GM04504 (cell line): ENCODE data around the gene LINC00237.

Source experiments
- DNase-seq: peaks from one replicate; pipeline ENCODE4 v3.0.0-alpha.2; 2012; ENCODE audit warnings: low read depth

Gene LINC00237

DNA sequence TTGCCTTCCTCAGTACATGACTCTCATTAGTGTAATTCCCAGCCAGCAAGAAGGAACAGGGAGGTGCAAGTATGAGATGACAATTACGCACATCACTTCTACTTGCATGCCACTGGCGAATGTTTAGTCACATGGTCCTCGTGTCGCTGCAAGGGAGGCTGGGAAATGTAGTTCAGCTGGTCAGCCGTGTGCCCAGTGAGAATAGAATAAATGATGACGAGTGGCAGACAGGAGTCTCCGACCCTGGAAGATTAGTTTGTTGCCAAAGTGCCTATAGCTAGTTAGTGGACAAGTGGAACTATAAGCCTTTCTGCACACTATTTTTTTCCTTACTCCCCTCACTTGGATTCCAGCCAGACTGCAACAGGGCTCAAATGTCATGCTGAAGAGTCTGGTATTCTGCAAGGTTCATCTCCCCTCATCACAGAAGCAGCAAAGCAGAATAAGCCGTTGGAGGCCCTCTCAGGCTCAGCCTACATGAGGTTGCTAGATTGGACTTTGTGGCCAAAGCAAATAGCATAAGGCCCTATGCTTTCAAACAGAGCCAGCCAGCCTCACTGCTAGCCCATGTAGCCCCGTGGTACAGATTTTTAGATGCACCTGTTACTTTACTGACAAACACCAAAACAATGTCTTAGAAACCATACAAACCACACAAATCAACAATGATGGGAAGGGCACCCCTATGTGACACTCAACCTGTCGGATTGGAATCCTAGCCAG lies 9.7 kb downstream of the LINC00237 start:
- no peak for DNase-seq

GRCh38 chr20:21092806-21093205 lies 13.4 kb downstream of the LINC00237 start:
- no peak for DNase-seq

- no peak for DNase-seq
These were observed 15.4 kb downstream of the LINC00237 start for GRCh38 chr20:21090721-21091120.

DNA sequence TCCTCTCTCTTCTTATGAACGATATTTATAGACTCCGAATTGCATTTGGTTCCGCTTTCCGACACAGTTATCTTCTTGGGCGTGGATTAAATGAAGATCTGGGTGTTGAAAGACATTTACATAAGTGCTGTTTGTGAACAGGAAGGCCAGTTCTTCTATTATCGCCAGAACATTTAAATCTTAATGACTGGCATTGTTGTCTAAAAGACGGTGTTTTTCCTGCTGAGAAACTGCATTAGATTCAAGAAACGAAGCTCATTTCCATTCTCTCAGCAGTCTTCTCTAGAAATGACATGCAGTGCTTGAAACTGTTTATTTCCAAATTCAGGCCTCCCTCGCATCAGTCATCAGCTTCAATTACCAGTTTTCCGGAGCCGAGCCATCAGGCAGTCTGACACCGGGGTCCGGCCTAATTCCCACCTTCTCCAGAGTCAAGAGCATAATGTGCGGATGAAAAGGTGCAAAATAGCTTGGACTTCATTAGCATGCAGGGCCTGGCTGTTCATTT lies 16.0 kb downstream of the LINC00237 start:
- DNase-seq = no peak

GRCh38 chr20:21089391-21089790 lies 16.8 kb downstream of the LINC00237 start:
- DNase-seq = no peak

DNA sequence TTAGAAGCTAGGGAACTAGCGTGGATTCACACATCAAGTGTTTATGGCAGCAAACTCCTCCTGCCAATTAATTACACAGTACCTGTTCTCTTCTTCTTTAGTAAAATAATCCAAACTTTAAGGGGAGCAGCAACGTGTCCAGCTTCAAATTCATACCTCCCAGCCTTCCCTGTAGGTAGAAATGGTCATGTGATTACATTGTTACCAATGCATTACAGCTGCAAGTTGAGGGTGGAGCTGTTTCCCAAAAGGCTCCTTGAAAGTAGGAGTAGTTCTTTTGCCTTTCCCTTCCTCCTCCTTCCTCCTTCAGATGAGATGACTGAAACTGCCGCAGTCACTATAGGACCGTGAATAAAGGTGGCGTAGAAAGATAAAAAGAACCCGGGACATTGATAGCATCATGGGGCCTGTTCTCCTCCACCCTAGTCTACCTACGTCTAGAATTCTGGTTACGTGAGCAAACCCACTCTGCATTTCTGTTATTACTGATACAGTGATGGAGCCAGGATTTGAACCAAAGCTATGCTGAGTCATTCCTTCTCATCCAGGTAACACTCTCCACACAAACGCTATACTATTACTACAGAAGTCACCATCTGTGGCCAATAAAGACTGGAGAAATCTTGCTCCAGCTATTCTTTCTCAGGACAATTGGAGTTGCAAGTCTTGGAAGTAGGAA lies 18.2 kb downstream of the LINC00237 start:
- no peak for DNase-seq

GRCh38 chr20:21083825-21084325 lies 22.3 kb downstream of the LINC00237 start:
- no peak for DNase-seq

DNA sequence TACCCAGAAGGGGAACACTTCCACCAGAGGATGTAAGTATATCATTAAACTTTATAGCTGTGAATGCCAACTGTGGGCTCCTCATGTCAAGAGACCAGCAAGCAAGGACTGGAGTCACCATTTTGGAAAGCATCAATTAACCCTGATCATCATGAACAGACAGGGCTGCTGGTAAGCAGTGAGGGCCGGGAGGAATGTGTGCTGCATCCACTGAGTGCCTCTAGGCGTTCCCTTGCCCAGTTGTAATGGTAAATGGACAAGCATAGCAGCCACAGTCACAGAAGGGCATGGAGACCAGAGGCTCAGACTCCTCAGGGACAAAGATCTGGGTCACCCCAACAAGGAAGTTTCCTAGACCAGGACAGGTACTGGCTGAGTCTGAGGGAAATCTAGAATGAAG lies 23.6 kb downstream of the LINC00237 start:
- no peak for DNase-seq

DNA sequence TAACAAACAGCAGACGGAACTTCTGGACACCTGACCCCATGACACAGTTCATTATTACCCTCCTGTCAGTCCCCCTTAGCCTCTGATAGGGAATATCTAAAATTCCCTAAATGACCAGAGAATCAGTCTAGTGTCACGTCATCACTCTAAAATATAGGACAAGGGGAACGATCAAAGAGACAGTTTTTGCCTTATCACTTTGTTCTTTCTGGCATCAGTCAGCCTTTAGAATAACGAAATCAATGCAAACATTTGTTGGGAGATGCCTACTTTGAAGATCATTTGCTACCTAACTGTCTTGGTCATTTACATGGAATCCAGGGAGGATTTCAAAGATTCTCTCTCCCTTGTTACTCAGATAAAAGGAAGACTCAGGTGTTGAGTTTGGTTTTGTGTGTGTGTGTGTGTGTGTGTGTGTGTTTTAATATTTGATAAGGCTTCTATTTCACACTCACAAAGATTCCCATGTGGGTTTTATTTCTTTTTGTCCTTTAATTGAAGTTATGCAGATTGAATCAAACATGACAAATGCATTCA lies 28.3 kb downstream of the LINC00237 start:
- no peak for DNase-seq

GRCh38 chr20:21076073-21076472 lies 30.1 kb downstream of the LINC00237 start:
- no peak for DNase-seq

GRCh38 chr20:21075471-21075870 lies 30.7 kb downstream of the LINC00237 start:
- DNase-seq = no peak

DNA sequence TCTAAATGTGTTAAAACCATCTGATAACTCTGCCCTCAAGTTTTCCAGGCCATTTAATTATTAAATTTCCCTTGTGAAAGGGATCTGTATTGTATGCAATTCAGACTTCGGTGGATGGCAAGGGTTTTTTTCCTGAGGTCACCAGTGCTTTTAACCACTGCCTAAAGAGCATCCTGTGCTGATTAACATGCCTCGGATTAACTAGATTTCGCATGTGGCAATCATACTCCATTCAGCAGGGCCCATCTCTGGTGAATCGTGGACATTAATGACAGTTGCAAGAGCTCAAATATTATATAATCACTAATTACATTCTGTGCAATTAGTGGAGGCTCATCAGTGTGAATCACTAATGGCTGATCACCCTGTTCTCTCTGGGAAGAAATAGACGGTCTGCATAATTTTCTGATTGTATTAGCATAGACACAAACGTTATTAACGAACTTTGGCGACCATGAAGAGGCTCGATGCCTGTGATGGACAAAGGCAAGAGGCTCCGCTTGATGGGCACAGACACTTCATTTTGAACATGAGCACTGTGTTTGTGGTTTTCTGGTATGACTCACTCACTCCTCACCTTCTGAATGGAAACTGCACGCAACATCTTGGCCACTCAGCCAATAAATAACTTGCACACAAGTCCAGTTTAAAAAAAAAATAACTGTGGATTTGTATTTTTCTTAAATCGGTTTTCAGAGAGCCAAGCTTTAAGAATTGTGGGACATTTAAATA lies 31.4 kb downstream of the LINC00237 start:
- no peak for DNase-seq

DNA sequence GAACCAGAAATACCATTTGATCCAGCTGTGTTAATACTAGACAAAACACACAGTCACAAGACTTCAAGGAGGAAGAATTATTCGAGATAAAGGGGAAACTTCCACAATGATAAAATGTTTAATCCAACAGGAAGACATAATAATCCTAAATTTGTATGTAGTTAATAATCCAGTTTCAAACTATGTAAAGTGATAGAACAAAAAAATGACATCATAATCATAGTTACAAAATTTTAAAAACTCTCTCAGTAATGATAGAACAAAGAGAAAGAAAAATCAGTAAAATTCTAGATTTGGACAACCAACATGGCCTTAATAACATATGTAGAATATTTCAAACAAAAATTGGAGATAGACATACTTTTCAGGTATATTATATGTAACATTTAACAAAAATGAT lies 38.9 kb downstream of the LINC00237 start:
- DNase-seq = no peak

GRCh38 chr20:21064924-21065323 lies 41.2 kb downstream of the LINC00237 start:
- no peak for DNase-seq

- no peak for DNase-seq
These were observed 42.9 kb downstream of the LINC00237 start for GRCh38 chr20:21063276-21063675.

- no peak for DNase-seq
These were observed 53.0 kb downstream of the LINC00237 start for GRCh38 chr20:21053002-21053762.

DNA sequence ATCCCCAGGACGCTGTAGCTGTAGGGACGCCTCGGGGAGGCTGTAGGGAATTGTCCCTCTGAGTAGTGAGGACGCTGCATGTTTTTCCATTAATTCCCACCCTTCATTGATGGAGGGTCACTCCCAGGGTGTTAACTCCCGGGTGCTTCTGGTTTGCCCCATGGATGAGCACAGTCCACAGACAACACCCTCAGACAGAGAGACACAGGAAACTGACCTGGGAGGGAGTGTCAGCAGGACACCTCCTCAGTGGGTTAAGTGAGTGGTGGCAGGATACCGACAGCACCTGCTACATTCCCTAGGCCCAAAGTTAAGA lies 53.5 kb downstream of the LINC00237 start:
- DNase-seq = no peak

DNA sequence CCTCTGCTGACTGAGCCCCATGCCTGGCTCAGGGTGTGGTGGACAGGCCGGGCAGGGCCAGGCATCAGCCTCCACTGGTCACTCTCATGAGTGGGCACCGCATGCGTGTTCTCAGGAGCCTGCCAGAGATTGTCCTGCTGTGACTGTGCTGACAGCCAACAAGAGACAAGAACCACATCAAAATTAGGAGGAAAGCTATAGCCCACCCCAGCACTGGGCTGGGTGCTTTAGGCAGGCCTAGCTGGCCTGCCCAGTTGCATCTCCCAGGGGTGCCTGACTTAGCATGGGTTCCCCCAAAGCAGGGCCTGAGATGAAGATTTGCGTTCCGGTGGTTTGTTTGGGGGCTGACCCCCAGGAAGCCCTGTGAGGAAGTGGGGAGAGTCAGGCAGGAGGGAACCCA lies 53.9 kb downstream of the LINC00237 start:
- no peak for DNase-seq

DNA sequence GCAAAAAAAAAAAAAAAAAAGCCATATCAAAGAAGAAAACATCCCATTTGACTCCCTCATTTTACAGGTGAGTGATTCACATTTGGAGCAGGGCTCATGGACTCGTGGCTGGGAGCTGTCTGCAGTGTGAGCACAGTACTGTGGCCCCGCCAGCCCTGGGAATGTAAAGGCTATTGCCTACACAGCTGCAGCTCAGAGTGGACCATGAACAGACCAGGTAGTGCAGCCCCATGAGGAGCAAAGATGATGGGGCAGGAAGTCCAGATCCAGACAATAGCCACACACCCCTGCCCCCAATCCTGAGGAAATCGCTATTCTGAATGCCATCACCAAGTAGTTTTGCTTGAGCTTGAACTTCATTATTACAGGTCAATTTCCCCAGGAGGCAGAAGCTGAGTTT lies 55.4 kb downstream of the LINC00237 start:
- no peak for DNase-seq

DNA sequence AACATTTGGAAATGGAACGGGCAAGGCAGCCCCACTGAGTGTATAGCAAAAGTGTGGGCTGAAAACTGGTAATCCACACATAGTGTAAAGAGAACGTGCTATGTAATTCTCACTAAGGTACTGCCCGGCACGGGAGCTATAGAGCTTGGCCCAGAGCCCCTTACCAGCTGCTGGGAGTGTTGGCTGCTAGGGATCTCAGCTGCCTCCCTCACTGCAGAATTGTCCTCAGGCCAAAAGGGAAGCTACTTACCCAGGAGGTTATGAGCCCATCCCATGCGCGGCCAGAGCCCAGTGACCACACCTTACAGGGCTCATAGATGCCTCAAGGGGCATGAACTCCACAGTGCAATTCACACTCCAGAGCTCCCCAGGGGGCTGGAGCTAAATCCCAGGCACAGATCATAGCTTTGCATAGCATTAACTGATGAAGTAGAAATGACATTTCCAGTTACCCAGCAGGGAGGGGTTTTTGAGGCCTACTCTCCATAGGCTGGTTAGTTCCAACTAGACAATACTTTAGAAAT lies 56.8 kb downstream of the LINC00237 start:
- no peak for DNase-seq

GRCh38 chr20:21048841-21049273 lies 57.3 kb downstream of the LINC00237 start:
- DNase-seq = peak; percentile 2

- no peak for DNase-seq
These were observed 58.2 kb downstream of the LINC00237 start for GRCh38 chr20:21047981-21048380.
